ENCODE data around the gene SLC24A1. TPM values are rescaled to one million over a fixed set of nuclear protein-coding genes. Genes with fewer than 3 reads are reported as not detected.

The SLC24A1 gene
- total RNA-seq, 4 donors from 2014 or later: 5.9 to 22.7 (median 9.2) TPM

DNA sequence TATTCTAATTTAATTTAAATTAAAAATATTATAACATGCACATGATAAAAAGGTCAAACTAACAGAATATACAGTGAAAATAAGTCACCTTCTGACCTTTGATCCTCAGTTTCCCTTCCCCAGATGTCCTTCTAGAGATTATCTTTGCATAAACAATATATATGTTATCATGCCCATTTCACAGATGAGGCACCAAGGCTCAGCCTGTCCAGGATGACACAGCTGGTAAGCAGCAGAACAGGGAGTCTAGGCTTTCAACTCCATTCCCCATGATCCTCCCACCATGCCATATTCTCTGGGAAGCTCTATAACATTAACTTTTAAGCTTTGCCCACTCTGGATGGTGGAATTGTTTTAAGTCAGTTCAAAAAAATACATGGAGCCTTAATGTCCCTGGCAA lies 1.4 kb downstream of the SLC24A1 start:
- H3K4me3 ChIP-seq: no peak overlapping the region
- H3K27ac ChIP-seq: no peak overlapping the region
- DNase-seq (ENCODE audit: low spot score in 2 of 2): no peak
- no peaks in the 10 kb centered on the region for H3K9me3 ChIP-seq
- no peaks in the 10 kb centered on the region for H3K27me3 ChIP-seq
- TF ChIP-seq, protein P1, sequence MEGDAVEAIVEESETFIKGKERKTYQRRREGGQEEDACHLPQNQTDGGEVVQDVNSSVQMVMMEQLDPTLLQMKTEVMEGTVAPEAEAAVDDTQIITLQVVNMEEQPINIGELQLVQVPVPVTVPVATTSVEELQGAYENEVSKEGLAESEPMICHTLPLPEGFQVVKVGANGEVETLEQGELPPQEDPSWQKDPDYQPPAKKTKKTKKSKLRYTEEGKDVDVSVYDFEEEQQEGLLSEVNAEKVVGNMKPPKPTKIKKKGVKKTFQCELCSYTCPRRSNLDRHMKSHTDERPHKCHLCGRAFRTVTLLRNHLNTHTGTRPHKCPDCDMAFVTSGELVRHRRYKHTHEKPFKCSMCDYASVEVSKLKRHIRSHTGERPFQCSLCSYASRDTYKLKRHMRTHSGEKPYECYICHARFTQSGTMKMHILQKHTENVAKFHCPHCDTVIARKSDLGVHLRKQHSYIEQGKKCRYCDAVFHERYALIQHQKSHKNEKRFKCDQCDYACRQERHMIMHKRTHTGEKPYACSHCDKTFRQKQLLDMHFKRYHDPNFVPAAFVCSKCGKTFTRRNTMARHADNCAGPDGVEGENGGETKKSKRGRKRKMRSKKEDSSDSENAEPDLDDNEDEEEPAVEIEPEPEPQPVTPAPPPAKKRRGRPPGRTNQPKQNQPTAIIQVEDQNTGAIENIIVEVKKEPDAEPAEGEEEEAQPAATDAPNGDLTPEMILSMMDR (IDR thresholded peaks at IDR 0.05): no peak
- TF ChIP-seq POLR2A (IDR thresholded peaks at IDR 0.05) (no peak), EP300 (IDR thresholded peaks at IDR 0.05) (no peak)
- peaks cover 0 to 51% (median 0%) of the 10 kb centered on the region in 3 donors for H3K36me3 ChIP-seq
- no peaks in the 10 kb centered on the region for H3K4me1 ChIP-seq

- H3K4me1 ChIP-seq: no peaks in the 10 kb centered on the region
- H3K36me3 ChIP-seq: peaks cover 0 to 63% (median 0%) of the 10 kb centered on the region in 3 donors
- H3K27me3 ChIP-seq: no peaks in the 10 kb centered on the region
- H3K4me3 ChIP-seq: no peak overlapping the region
- H3K9me3 ChIP-seq: no peaks in the 10 kb centered on the region
- 75% methylated on average over 4 of the region's 4 CpGs for WGBS, 2 donors
- TF ChIP-seq, protein P1 (IDR thresholded peaks at IDR 0.05): no peak
- TF ChIP-seq POLR2A (IDR thresholded peaks at IDR 0.05) (no peak), EP300 (IDR thresholded peaks at IDR 0.05) (no peak)
- H3K27ac ChIP-seq: no peak overlapping the region
- no peak for DNase-seq (ENCODE audit: low spot score in 2 of 2)
Observed at GRCh38 chr15:65626856-65627255, 5.1 kb downstream of the SLC24A1 start.

DNA sequence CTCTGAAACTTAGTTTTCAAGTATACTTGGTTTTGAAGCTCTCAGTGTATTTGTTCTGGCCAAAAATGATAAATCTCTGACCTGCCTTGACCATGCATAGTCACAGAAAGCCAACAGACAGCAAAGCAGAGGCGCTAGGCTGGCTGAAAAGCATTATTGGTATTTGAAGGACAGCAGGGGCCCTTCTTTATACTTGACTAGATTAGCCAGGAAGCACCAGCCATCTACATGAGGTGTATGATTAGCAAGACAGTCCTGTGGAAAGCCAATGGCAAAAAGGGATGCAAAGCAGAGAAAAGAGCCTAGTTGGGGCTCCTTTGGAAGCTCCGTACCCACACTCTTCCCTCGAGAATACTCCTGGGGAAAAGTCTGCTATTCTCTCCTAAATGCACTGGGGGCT lies 7.8 kb downstream of the SLC24A1 start:
- Histone ChIP-seq H3K36me3 (peaks cover 0 to 43% (median 0%) of the 10 kb centered on the region in 3 donors), H3K27ac (no peak overlapping the region), H3K27me3 (no peaks in the 10 kb centered on the region), H3K4me1 (no peaks in the 10 kb centered on the region), H3K4me3 (no peak overlapping the region), H3K9me3 (no peaks in the 10 kb centered on the region)
- TF ChIP-seq EP300 (IDR thresholded peaks at IDR 0.05): no peak
- no peak for TF ChIP-seq POLR2A (IDR thresholded peaks at IDR 0.05)
- TF ChIP-seq, protein P1 (IDR thresholded peaks at IDR 0.05): no peak
- WGBS, 2 donors: 91 to 94% methylated on average over 3 of the region's 3 CpGs
- no peak for DNase-seq (ENCODE audit: low spot score in 2 of 2)

- DNase-seq (ENCODE audit: low spot score in 2 of 2): no peak
- Histone ChIP-seq H3K9me3 (no peaks in the 10 kb centered on the region), H3K27me3 (no peaks in the 10 kb centered on the region), H3K4me3 (no peak overlapping the region), H3K4me1 (no peaks in the 10 kb centered on the region), H3K27ac (no peak overlapping the region), H3K36me3 (peaks cover 0 to 31% (median 0%) of the 10 kb centered on the region in 3 donors)
- TF ChIP-seq, protein P1 (IDR thresholded peaks at IDR 0.05): no peak
- WGBS, 2 donors: 92 to 96% methylated on average over 5 of the region's 5 CpGs
Observed at GRCh38 chr15:65630760-65631159, 9.0 kb downstream of the SLC24A1 start.

DNA sequence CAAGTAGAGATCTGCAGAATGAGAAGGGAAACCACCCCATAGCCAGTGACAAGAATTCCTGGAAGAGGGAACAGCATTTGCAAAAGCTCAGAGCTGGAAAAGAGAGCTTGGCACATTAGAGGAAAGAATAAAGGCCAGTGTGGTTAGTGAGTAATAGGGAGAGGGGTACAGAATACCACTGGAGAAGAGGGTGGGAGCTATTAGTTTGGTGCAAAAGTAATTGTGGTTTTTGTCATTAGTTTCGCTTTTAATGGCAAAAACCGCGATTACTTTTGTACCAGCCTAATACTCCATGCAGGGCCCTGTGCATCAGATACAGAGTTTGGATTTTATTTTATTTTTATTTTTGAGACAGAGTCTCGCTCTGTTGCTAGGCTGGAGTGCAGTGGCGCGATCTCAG lies 9.8 kb downstream of the SLC24A1 start:
- Histone ChIP-seq H3K27me3 (no peaks in the 10 kb centered on the region), H3K27ac (no peak overlapping the region)
- 95 to 96% methylated on average over 6 of the region's 6 CpGs for WGBS, 2 donors

More for the DNA sequence above, 9.8 kb downstream of the SLC24A1 start:
- no peak for DNase-seq (ENCODE audit: low spot score in 2 of 2)
- Histone ChIP-seq H3K4me1 (no peaks in the 10 kb centered on the region), H3K9me3 (no peaks in the 10 kb centered on the region), H3K36me3 (peaks cover 0 to 23% (median 0%) of the 10 kb centered on the region in 3 donors), H3K4me3 (no peak overlapping the region)
- TF ChIP-seq, protein P1 (IDR thresholded peaks at IDR 0.05): no peak
- no peak for TF ChIP-seq POLR2A (IDR thresholded peaks at IDR 0.05)
- no peak for TF ChIP-seq EP300 (IDR thresholded peaks at IDR 0.05)
